Transverse colon (tissue), 4 donors: Measurements from ENCODE around the gene NUCKS1. TPM values are rescaled to one million over a fixed set of nuclear protein-coding genes. Genes with fewer than 3 reads are reported as not detected.

Source experiments
- DNase-seq: peaks from one replicate; pipeline ENCODE4 v3.0.0-alpha.2; 2019
- H3K27ac ChIP-seq, 4 donors: fragments of 200-600 bp; sonication (generic); 2 replicates each; pipeline ENCODE4 v1.5.1; 2016 to 2018; ENCODE audit warnings: inconsistent platforms in 4 of 4
- H3K27me3 ChIP-seq: fragments of 200-600 bp; sonication (generic); 2 replicates; pipeline ENCODE4 v1.5.1; 2017; ENCODE audit warnings: inconsistent platforms
- H3K36me3 ChIP-seq, 4 donors: fragments of 200-600 bp; sonication (generic); 2 replicates each; pipeline ENCODE4 v1.5.1; 2017 to 2019; ENCODE audit warnings: inconsistent platforms in 4 of 4
- H3K4me1 ChIP-seq, 4 donors: fragments of 200-600 bp; sonication (generic); 2 replicates each; pipeline ENCODE4 v1.5.1; 2017 to 2020; ENCODE audit warnings: inconsistent platforms in 4 of 4
- H3K4me3 ChIP-seq, 4 donors: fragments of 200-600 bp; sonication (generic); 1 replicate in 1 of 4; 2 replicates in 3 of 4; pipeline versions ENCODE4 v1.5.1 to v1.6.1; 2017 to 2019; ENCODE audit warnings: inconsistent platforms in 4 of 4
- H3K9me3 ChIP-seq, 2 donors: fragments of 200-600 bp; sonication (generic); 2 replicates each; pipeline ENCODE4 v1.5.1; 2017 to 2019; ENCODE audit warnings: inconsistent platforms in 2 of 2
- EP300 ChIP-seq: sonication (generic); formaldehyde crosslinking; IDR thresholded peaks from one replicate; pipeline ENCODE4 v1.6.1; 2017; ENCODE audit warnings: antibody characterized with exemption, low read depth
- POLR2A ChIP-seq: fragments of 450-650 bp; IDR thresholded peaks from one replicate; pipeline ENCODE4 v1.6.1; 2016; ENCODE audit warnings: antibody characterized with exemption, mild to moderate bottlenecking, moderate library complexity
- POLR2AphosphoS5 ChIP-seq, 3 donors: sonication (generic); formaldehyde crosslinking; IDR thresholded peaks; one replicate each; pipeline ENCODE4 v1.6.1; 2016; ENCODE audit warnings: antibody characterized with exemption in 3 of 3
- WGBS, 2 donors: methylation state at CpG; one replicate each; pipeline ENCODE4 v1.1.5; 2018; ENCODE audit warnings: low coverage in 1 of 2; 5-methylcytosine and 5-hydroxymethylcytosine counted together
- in situ Hi-C, 4 donors: fragments of 200-750 bp; cut with MboI; loops; one replicate each; pipeline versions ENCODE4 v1.15.0 to v1.15.1; 2017; ENCODE audit warnings: low sequenced_read_pairs in 3 of 4, low pct_ligation_motif_present in 1 of 4, low pct_unique_long_range_greater_than_20kb in 1 of 4
- intact Hi-C: fragments of 100-400 bp; cut with DNase I; formaldehyde crosslinking; loops from one replicate; pipeline ENCODE4 v1.15.1; 2023; ENCODE audit warnings: low total_unique reads
- total RNA-seq, 4 donors: library from RNA; depleted of rRNA; stranded (reverse); fragments of >200 nt; gene quantifications; one replicate each; pipeline ENCODE4 v1.1.0, GENCODE V29; 2016
- TF ChIP-seq, protein P1 (sequence below), 5 experiments: fragments of 200-600 bp in 3 of 5; fragments of 450-650 bp in 2 of 5; sonication (generic) in 3 of 5; IDR thresholded peaks; 1 replicate in 2 of 5; 2 replicates in 3 of 5; pipeline ENCODE4 v1.5.1; 2016 to 2017; ENCODE audit warnings: antibody characterized with exemption in 5 of 5, inconsistent platforms in 3 of 5, mild to moderate bottlenecking in 2 of 5, moderate library complexity in 1 of 5

The NUCKS1 gene
- total RNA-seq, 4 donors from 2014 or later, result 21.7 to 45.7 (median 35.1) TPM

GRCh38 chr1:205775717-205776056 is 25.7 kb upstream of the NUCKS1 start:
- in situ Hi-C loops (loop anchor here (25.0 kb wide), 3 partner anchors 137 to 337 kb away; partner anchors contain the start of gene AVPR1B (in 4 of the 4)), intact Hi-C loops (no loop called here)
- no peak for TF ChIP-seq POLR2A
- TF ChIP-seq POLR2AphosphoS5 (IDR thresholded peaks at IDR 0.05), result no peak
- TF ChIP-seq, protein P1, sequence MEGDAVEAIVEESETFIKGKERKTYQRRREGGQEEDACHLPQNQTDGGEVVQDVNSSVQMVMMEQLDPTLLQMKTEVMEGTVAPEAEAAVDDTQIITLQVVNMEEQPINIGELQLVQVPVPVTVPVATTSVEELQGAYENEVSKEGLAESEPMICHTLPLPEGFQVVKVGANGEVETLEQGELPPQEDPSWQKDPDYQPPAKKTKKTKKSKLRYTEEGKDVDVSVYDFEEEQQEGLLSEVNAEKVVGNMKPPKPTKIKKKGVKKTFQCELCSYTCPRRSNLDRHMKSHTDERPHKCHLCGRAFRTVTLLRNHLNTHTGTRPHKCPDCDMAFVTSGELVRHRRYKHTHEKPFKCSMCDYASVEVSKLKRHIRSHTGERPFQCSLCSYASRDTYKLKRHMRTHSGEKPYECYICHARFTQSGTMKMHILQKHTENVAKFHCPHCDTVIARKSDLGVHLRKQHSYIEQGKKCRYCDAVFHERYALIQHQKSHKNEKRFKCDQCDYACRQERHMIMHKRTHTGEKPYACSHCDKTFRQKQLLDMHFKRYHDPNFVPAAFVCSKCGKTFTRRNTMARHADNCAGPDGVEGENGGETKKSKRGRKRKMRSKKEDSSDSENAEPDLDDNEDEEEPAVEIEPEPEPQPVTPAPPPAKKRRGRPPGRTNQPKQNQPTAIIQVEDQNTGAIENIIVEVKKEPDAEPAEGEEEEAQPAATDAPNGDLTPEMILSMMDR (IDR thresholded peaks at IDR 0.05), result no peak
- TF ChIP-seq EP300, result no peak
- Histone ChIP-seq H3K27me3 (no peaks in the 10 kb centered on the region), H3K4me3 (peak overlapping the region in 3 of 4 donors; percentile 54 to 82 (median 79)), H3K9me3 (no peaks in the 10 kb centered on the region), H3K27ac (peak overlapping the region; percentile 36 to 78 (median 64)), H3K36me3 (no peaks in the 10 kb centered on the region), H3K4me1 (peaks cover 0 to 16% (median 4%) of the 10 kb centered on the region in 4 donors)
- no peak for DNase-seq

GRCh38 chr1:205775015-205775716 is 25.2 kb upstream of the NUCKS1 start, which contains the start of gene RAB29:
TSS of gene RAB29 (minus strand) at chr1:205775482. CDS start at chr1:205774956, 526 bp downstream.
- 1 to 5% methylated on average over 3 to 40 of the region's 40 CpGs for WGBS, 2 donors
- intact Hi-C loops, result no loop called here
- no peaks in the 10 kb centered on the region for H3K27me3 ChIP-seq

DNA sequence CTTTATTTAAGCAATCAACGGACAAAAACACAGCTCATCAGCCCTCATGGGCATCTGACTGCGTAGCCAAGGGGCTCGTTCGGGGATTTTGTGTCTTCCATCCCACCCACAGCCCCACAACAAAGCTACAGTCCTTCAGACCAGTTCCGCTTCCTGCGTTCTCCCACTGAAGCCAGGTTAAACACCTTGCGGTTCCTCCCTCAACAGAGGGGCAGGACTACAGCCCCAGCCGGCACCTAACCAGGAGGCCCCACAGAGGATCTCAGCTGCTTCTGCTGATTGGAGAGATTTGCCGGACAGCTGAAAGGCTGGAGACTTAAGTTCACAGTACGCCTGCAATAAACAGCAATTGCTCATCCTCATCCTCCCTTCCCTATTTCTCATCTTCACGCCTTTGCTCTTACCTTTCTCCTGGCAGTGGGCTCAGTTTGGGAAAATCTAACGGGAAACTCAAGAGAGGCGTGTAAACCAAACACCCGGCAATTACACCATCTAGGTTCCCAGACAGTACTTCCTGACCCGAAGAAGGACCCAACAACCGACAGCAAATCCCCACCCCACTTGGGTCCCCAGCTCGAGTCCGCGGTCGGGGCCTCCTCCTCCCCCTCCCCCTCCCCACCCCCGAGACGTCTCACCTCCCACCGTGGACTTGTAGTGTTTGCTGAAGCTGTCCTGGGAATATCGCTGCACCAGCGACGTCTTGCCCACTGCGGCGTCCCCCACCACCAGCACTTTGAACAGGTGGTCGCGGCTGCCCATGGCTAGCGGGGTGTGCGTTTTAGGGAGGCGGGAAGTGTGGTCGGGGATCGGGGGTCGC is 24.4 kb upstream of the NUCKS1 start:
- H3K4me1 ChIP-seq, result peaks cover 0 to 16% (median 4%) of the 10 kb centered on the region in 4 donors
- peak overlapping the region; percentile 39 to 82 (median 66) for H3K4me3 ChIP-seq
- in situ Hi-C loops (loop anchor here (25.0 kb wide), 3 partner anchors 138 to 338 kb away; partner anchors contain the start of gene AVPR1B (in 4 of the 4)), intact Hi-C loops (no loop called here)
- H3K27me3 ChIP-seq, result no peaks in the 10 kb centered on the region
- H3K27ac ChIP-seq, result peak overlapping the region; percentile 55 to 78 (median 70)
- 15% methylated on average over 36 of the region's 36 CpGs; no CpG with 5 or more reads in 1 of the 2 donors for WGBS, 2 donors
- TF ChIP-seq POLR2AphosphoS5 (IDR thresholded peaks at IDR 0.05) (no peak), POLR2A (no peak), EP300 (no peak)
- TF ChIP-seq, protein P1 (IDR thresholded peaks at IDR 0.05), result no peak
- peak; percentile 40 for DNase-seq
- H3K36me3 ChIP-seq, result no peaks in the 10 kb centered on the region
- H3K9me3 ChIP-seq, result no peaks in the 10 kb centered on the region

More at GRCh38 chr1:205775015-205775716, 25.2 kb upstream of the NUCKS1 start, which contains the start of gene RAB29:
- peak; percentile 25 for TF ChIP-seq POLR2A
- TF ChIP-seq POLR2AphosphoS5 (IDR thresholded peaks at IDR 0.05), result peak; percentile 42 to 55 (median 43)
- TF ChIP-seq EP300, result no peak
- TF ChIP-seq, protein P1 (IDR thresholded peaks at IDR 0.05), result no peak
- Histone ChIP-seq H3K36me3 (no peaks in the 10 kb centered on the region), H3K27ac (peak within 1 kb of the TSS; percentile 55 to 78 (median 70)), H3K4me3 (peak within 1 kb of the TSS; percentile 39 to 82 (median 66)), H3K9me3 (no peaks in the 10 kb centered on the region), H3K4me1 (peaks cover 0 to 16% (median 4%) of the 10 kb centered on the region in 4 donors)
- in situ Hi-C loops, result loop anchor here (25.0 kb wide), 3 partner anchors 137 to 337 kb away; partner anchors contain the start of gene AVPR1B (in 4 of the 4)
- DNase-seq, result peak; percentile 82

DNA sequence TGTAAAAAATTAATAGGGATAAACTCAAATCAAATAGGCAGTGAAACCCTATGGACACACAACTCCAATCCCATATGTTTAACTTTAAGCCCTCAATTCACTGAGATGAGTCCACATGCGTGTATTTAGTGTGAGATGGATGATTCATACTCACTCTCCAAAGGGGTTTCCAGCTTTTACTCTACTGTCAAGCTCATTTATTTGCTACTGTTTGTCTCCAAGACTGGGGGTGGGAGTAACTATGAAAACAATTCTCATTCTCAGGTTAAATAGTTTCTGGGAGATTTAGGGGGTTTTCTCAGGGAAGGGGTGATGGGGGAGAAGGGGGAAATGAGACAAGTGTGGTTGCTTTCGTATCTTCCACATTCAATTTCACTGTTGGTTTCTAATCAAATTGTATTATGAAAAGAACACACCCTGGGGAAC is 22.6 kb upstream of the NUCKS1 start:
- Histone ChIP-seq H3K4me1 (peaks cover 0 to 16% (median 4%) of the 10 kb centered on the region in 4 donors), H3K9me3 (no peaks in the 10 kb centered on the region), H3K4me3 (no peak overlapping the region), H3K27ac (no peak overlapping the region), H3K27me3 (no peaks in the 10 kb centered on the region), H3K36me3 (no peaks in the 10 kb centered on the region)
- TF ChIP-seq EP300 (no peak), POLR2AphosphoS5 (IDR thresholded peaks at IDR 0.05) (no peak), POLR2A (no peak)
- TF ChIP-seq, protein P1 (IDR thresholded peaks at IDR 0.05), result no peak
- 65 to 93% methylated on average over 2 of the region's 2 CpGs for WGBS, 2 donors
- no peak for DNase-seq
- in situ Hi-C loops (no loop called here), intact Hi-C loops (no loop called here)
